ENCODE data around the gene DDX47.

DNA sequence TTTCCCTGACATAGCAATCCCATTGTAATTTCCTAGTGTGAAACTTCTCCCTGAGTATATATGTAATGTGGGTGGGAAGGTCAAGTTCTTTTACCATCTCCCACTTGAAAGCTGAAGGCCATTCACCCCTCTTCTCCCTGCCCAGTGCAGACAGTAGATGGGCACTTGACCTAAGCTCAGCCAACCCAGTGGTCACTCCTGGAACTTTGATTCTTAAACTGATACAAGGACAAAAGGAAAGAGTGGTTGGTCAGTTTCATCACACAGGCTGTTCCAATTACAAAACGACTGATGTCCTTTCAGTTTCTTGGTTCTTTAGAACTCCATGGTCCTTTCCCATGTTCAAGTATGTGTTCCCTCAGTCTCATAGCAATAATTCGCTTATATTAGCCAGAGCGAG lies 36.1 kb upstream of the DDX47 start:
- TF ChIP-seq, protein P1, sequence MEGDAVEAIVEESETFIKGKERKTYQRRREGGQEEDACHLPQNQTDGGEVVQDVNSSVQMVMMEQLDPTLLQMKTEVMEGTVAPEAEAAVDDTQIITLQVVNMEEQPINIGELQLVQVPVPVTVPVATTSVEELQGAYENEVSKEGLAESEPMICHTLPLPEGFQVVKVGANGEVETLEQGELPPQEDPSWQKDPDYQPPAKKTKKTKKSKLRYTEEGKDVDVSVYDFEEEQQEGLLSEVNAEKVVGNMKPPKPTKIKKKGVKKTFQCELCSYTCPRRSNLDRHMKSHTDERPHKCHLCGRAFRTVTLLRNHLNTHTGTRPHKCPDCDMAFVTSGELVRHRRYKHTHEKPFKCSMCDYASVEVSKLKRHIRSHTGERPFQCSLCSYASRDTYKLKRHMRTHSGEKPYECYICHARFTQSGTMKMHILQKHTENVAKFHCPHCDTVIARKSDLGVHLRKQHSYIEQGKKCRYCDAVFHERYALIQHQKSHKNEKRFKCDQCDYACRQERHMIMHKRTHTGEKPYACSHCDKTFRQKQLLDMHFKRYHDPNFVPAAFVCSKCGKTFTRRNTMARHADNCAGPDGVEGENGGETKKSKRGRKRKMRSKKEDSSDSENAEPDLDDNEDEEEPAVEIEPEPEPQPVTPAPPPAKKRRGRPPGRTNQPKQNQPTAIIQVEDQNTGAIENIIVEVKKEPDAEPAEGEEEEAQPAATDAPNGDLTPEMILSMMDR (IDR thresholded peaks at IDR 0.05; ENCODE audit: low read depth, low read length, poor library complexity, severe bottlenecking) = no peak
- TF ChIP-seq EZH2phosphoT487 (IDR thresholded peaks at IDR 0.05; ENCODE audit: borderline replicate concordance, low read length) = no peak
